Sciatic nerve (tissue), 2 donors: ENCODE data around the gene RGL4. TPM values are rescaled to one million over a fixed set of nuclear protein-coding genes. Genes with fewer than 3 reads are reported as not detected.
"Not testable (repeated sequence)": the region's sequence is repeated elsewhere in the genome, so short reads cannot be mapped to it uniquely, and the experiment has no call there.

ENCODE experiments used
- ATAC-seq: fragments of 200-7000 bp; cut with Tn5 transposase; one replicate; pipeline ENCODE4 v1.9.1; 2020; ENCODE audit warnings: mild to moderate bottlenecking, moderate library complexity
- DNase-seq: peaks from one replicate; pipeline ENCODE4 v3.0.0-alpha.2; 2020; ENCODE audit warnings: low spot score
- intact Hi-C: fragments of 100-400 bp; cut with DNase I; formaldehyde crosslinking; loops from one replicate; pipeline ENCODE4 v1.14.2; 2022
- total RNA-seq: library from RNA; stranded (reverse); fragmentation: NEBNext Ultra II Directional; extraction: Animal tissue kit (Norgen Biotek cat#: 25700); gene quantifications from one replicate; pipeline ENCODE4 v1.2.1, GENCODE V29; 2021
- donor health status: DM: no; HTN: no; CAD: no.
- donor health status: DM: no; HTN: no; CAD: no.

The RGL4 gene
- 1.2 TPM for total RNA-seq

DNA sequence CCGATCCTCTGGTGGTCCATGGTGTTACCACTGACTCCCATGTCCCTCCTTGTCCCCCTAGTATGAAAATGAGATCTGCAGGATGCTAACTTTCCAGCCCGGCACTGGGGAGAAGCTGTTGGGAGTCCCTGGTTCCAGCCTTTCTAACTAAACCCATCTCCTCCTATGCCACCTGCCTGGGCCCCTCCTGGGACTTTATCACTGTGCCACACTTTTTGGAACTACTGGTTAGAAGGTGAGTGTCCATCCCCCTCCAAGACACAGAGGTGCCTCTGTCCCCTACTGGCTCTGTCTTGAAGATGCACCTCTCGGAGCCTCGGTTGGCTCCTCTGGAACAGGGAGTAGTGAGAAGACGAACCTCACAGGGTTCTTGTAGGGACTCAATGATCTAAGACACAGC is at the start of gene RGL4:
RGL4 (plus strand) TSS at position 301 of the 400 bp plus-strand sequence. CDS start 1,018 bp downstream, outside the sequence.
- DNase-seq (no peak), ATAC-seq (no peak)
- intact Hi-C loops = no loop called here

DNA sequence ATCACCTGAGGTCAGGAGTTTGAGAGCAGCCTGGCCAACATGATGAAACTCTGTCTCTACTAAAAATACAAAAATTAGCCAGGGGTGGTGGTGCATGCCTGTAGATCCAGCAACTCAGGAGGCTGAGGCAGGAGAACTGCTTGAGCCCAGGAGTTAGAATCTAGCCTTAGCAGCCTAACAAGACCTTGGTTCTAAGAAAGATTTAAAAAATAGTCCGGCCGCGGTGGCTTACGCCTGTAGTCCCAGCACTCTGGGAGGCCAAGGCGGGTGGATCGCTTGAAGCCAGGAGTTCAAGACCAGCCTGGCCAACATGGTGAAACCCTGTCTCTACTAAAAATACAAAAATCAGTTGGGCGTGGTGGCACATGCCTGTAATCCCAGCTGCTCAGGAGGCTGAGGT is 44.3 kb upstream of the RGL4 start:
- ATAC-seq, intact Hi-C loops: not testable (repeated sequence)
- DNase-seq = peak; percentile 43

- ATAC-seq = no peak
- no peak for DNase-seq
- intact Hi-C loops = no loop called here
Observed at GRCh38 chr22:23649071-23649501, 41.7 kb upstream of the RGL4 start.

DNA sequence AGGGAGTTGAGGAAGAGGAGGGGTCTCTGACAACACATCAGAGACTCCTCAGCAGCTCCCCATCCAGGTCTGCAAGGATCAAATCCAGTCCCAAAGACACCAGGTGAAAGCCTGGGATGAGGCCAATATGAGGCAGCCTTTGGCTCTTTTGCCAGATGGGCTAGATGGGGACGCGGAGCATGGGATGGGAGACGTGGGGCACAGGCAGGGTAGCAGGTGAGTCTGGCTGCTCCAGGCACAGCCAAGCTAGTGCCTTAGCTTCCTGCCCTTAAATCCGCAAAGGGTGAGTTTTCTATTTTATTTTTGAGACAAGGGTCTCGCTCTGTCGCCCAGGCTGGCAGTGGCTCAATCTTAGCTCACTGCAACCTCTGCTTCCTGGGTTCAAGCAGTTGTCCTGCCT is 39.1 kb upstream of the RGL4 start:
- DNase-seq = no peak
- intact Hi-C loops = no loop called here

GRCh38 chr22:23652286-23652685 is 38.5 kb upstream of the RGL4 start:
- intact Hi-C loops = no loop called here
- ATAC-seq (no peak), DNase-seq (no peak)

More for the DNA sequence above, 39.1 kb upstream of the RGL4 start:
- no peak for ATAC-seq

DNA sequence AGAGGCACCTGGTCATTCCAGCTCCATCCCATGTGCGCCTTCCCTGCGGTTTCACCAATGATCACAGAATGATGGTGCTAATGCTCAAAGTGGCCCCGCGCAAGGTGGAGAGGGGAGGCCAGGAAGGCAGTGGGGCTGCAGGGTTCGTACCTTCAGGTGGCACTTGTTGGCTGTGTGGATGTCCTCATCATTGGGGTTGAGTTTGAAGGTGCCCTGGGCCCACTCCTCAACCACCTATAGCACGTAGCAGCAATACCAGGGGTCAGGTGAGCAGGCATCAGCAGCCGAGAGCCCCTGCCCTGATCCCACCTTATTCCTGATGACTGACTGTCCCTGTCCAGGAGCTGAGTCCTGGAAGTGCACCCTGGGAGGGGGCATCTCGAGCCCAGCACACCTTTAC is 38.1 kb upstream of the RGL4 start:
- intact Hi-C loops = no loop called here
- no peak for ATAC-seq

GRCh38 chr22:23655891-23656475 is 34.8 kb upstream of the RGL4 start:
- ATAC-seq = no peak

More for the DNA sequence above, 38.1 kb upstream of the RGL4 start:
- no peak for DNase-seq

DNA sequence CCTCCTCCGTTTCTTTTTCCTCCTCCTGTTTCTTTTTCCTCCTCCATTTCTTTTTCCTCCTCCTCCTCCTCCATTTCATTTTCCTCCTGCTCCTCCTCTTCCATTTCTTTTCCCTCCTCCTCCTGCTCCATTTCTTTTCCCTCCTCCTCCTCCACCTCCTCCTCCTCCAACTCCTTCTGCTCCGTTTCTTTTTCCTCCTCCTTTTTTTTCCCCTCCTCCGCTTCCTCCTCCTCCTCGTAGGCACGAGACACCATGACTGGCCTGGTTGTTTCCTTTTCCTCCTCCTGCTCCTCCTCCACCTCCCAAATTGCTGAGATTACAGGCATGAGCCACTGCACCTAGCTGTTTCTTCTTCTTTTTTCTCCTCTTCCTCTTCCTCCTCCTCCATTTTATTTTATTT is 33.1 kb upstream of the RGL4 start:
- intact Hi-C loops = no loop called here
- ATAC-seq (no peak), DNase-seq (no peak)

More at GRCh38 chr22:23655891-23656475, 34.8 kb upstream of the RGL4 start:
- no peak for DNase-seq
- intact Hi-C loops = no loop called here

DNA sequence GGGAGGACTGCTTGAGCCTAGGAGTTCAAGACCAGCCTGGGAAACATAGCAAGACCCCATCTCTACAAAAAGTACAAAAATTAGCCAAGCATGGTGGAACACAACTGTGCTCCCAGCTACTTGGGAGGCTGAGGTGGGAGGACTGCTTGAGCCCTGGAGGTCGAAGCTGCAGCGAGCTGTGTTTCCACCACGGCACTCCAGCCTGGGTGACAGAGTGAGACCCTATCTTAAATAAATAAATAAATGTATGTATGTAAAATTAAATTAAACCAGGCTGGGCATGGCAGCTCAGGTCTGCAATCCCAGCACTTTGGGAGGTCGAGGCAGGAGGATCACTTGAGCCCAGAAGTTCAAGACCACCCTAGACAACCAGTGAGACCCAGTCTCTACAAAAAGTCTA is 30.4 kb upstream of the RGL4 start:
- ATAC-seq, intact Hi-C loops, DNase-seq: not testable (repeated sequence)

GRCh38 chr22:23670378-23671295 is 20.2 kb upstream of the RGL4 start:
- ATAC-seq = no peak
- DNase-seq = no peak

DNA sequence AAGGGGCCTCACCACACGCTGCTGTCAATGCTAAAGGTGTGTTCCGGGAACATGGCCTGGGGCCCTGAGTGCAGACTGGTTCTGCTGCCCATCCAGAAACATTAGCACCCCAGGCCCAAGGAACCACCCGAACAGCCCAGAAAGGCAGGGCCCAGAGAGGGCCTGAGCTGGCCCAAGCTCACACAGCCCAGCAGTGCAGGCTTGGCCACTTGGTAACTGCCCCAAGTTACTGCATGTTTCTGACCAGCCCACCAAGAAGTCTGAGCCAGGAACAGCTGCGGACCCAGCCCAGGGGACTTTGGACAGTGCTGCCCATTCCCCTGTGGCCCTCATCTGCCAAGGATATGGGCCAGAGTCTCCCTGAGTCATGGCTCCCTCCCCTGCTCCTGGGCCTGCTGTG is 19.4 kb upstream of the RGL4 start:
- ATAC-seq, DNase-seq, intact Hi-C loops: not testable (repeated sequence)

More at GRCh38 chr22:23670378-23671295, 20.2 kb upstream of the RGL4 start:
- intact Hi-C loops = no loop called here

- intact Hi-C loops, ATAC-seq, DNase-seq: not testable (repeated sequence)
Observed at GRCh38 chr22:23672307-23673049, 18.3 kb upstream of the RGL4 start.

GRCh38 chr22:23673050-23673620 is 17.7 kb upstream of the RGL4 start:
- DNase-seq = no peak
- ATAC-seq = no peak
- intact Hi-C loops = no loop called here

DNA sequence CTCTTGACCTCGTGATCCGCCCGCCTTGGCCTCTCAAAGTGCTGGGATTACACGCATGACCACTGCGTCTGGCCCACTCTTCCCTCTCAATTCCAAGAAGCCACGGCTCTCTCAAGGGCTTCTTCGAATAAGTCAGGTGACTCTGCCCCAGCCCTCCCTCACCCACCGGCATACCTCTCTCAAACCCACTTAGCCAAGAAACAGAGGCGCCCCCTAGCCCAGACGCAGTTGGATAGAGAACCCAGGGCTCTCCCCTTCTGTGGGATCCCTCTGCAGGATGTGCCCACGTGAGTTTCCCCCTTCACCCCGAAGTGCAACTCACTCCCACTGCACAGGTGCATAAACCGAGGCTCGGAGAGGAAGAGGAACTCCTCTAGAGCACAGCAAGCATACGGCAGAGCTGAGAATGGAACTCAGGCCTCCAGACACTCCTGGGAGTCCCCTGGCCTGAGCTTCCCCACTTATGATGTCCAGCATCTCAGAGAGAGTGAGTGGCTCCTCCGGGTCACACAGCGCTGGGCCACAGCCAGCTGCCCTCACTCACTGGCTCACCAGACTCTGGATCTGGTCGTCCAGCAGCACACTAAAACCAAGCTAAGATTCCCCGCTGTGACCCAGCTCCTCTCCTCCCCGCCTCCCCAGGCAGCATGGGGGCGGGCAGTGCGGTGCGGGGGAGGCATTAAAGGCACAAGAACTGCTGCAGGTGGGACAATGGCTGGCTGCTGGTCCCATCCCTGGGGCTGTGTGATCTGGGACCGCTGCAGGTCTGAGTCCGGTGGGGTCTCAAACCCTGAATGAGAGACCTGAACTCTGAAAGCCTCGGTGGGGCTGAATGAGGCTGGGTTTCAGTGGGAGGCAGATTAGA is 16.8 kb upstream of the RGL4 start:
- intact Hi-C loops = no loop called here
- ATAC-seq (no peak), DNase-seq (no peak)

DNA sequence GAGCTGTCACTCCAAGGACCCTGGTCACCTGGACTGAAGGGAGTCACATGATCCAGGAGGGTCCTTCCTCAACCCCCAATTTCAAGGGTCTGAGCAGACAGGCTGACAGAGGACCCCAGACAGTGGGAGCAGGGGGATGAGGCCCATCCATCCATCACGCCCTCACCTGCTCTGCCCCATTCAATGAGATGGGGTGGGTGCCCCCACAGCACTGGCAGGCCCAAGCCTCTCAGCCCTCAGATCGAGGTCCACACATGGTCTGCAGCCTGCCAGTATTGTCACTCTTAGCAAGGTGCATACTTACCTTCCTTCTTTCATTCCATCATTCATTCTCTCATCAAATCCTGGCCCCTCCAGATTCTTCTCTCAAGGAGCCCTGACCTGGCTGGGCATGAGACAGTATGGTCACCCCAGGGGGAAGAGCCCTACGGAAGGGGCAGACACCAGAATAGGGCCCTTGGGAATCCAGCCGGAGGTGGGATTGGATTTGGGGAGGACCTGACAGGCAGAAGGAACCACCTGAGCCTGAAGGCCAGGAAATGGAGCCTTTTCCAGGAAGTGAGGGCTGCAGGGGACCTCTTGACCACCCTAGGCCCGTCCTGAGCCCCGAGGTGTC is 15.8 kb upstream of the RGL4 start:
- intact Hi-C loops, ATAC-seq, DNase-seq: not testable (repeated sequence)

DNA sequence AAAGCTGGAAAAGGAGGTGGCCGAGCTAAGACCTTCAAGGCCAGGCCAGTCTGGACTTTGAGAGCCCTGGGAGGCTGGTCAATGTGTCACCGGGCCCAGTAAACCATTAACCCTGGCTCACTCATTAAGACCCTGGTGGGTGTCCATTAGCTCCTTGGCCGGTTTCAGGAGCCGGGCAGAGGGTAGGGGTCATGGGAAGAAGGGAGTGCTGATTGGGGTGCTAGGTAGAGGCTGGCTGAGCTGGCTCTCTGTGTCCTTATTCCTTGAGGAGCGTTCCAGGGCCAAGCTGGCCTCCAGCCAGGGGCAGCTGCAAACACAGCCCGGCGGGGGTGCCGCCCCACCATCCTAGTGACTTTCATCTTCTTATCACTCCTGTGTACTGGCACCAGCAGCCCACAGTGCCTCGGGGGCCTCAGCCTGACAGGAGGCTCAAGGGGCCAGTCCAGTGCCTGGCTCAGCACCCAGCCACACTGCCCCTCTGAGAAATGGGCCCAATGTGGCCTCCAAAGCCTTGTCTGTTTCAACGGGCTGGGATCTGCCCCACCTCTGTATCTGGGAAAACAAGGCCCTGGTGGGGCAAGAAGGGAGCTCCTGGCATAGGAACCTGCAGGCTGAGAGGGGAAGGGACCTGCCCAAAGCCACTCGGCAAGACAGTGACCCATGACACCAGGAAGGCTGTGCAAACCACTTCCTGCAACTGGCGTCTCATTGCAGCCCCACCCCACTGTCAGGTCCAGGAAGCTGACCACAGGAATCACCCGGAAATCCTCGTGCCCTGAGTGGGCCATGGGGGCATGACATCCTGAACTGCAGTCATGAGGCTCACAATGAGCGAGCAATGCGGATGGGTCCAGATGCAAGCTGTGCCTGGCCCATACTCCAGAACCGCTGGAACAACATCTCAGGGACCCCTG is 15.1 kb upstream of the RGL4 start:
- ATAC-seq (no peak), DNase-seq (no peak)
- intact Hi-C loops = no loop called here
